Midbrain (tissue), 1 donor: ENCODE measurements around the gene DUXA.

ENCODE experiments used
- DNase-seq: peaks from one replicate; lab custom pipeline; 2025; lab: John Stamatoyannopoulos, UW

DUXA gene

DNA sequence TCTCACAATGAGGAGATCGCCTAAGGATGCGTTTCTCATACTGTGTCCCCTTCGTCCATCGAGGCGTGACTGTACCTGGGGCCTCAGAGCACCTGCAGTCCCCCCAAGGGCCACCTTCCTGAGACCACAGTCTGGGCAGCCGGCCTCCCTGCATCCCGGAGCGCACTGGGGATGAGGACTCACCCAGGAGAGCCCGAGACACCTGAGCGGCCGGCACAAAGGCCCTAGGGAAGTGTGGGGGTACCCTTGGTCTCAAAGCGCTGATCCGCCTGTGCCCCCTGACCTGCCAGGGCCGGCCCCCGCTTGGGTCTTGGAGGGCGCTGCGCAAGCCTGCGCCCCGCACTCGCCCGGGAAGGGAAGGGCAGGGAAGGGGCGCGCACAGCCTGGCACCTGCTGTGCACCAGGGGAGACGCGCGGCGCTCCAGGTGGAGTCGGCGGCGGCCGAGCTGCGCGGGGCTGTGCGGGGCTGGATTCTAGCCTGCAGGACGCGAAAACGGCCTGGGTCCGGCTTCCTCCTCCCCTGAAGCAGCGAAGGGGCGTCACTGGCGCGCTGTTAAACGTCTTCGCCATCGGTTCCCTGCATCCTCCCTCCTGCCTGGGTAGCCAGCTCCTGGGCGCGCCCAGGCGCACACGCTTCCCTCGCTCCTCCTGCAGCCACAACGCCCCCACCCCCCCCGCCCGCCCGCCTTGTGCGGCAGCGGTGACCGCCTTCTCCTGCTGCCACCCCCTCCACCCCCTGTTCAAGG, 61.1 kb downstream of the DUXA start:
- DNase-seq, result no peak
